OCI-LY3 (cell line): Measurements from ENCODE around the gene AOAH.

Experiments used
- H2AFZ ChIP-seq: fragments of 200-600, 300-600 bp; shearing (Covaris generic); 2 replicates; pipeline ENCODE4 v1.6.0; 2014; ENCODE audit warnings: antibody characterized with exemption, low read depth, low read length
- H3K27ac ChIP-seq: fragments of 200-600, 300-600 bp; sonication (generic); 2 replicates; pipeline ENCODE4 v1.5.1; 2014; ENCODE audit warnings: mild to moderate bottlenecking, low read length, moderate library complexity, mixed read lengths
- H3K27me3 ChIP-seq: fragments of 200-600, 300-600 bp; sonication (generic); 2 replicates; pipeline ENCODE4 v1.6.1; 2014; ENCODE audit warnings: low read depth, low read length, mixed read lengths
- H3K36me3 ChIP-seq: fragments of 200-600, 300-600 bp; sonication (generic); replicated peaks from 2 replicates; pipeline ENCODE3; 2014; ENCODE audit warnings: low read depth, low read length, mixed read lengths
- H3K4me1 ChIP-seq: fragments of 300-600, 200-600 bp; sonication (generic); 2 replicates; pipeline ENCODE4 v1.6.1; 2014; ENCODE audit warnings: low read length, mixed read lengths
- H3K4me2 ChIP-seq: fragments of 200-600, 300-600 bp; sonication (generic); 2 replicates; pipeline ENCODE4 v1.6.1; 2014; ENCODE audit warnings: low read length, mixed read lengths
- H3K4me3 ChIP-seq: fragments of 300-600, 200-600 bp; sonication (generic); 2 replicates; pipeline ENCODE4 v1.5.1; 2014; ENCODE audit warnings: antibody characterized with exemption, mild to moderate bottlenecking, low read length, moderate library complexity
- H3K79me2 ChIP-seq: fragments of 300-600, 200-600 bp; shearing (Covaris generic); 2 replicates; pipeline ENCODE4 v1.6.1; 2014; ENCODE audit warnings: mild to moderate bottlenecking, low read length, mixed read lengths
- H3K9ac ChIP-seq: fragments of 300-600, 200-600 bp; shearing (Covaris generic); 2 replicates; pipeline ENCODE4 v1.6.0; 2014; ENCODE audit warnings: mild to moderate bottlenecking, low read length, moderate library complexity
- H3K9me3 ChIP-seq: fragments of 200-600, 300-600 bp; shearing (Covaris generic); 2 replicates; pipeline ENCODE4 v1.6.1; 2014; ENCODE audit warnings: low read length, mixed read lengths; ENCODE audit not compliant: insufficient read depth
- H4K20me1 ChIP-seq: fragments of 200-600, 300-600 bp; sonication (generic); 2 replicates; pipeline ENCODE4 v1.6.1; 2016; ENCODE audit warnings: low read length, mixed read lengths; ENCODE audit not compliant: insufficient read depth
- EZH2phosphoT487 ChIP-seq: fragments of 200-600 bp; shearing (Covaris generic); IDR thresholded peaks from 2 replicates; pipeline ENCODE4 v1.6.1; 2018; ENCODE audit warnings: antibody characterized with exemption, mixed run types, low read depth
- TF ChIP-seq, protein P1 (sequence below): fragments of 200-600, 300-600 bp; sonication (generic); IDR thresholded peaks from 2 replicates; pipeline ENCODE4 v1.5.1; 2014; ENCODE audit warnings: antibody characterized with exemption, low read length, low read depth

Gene AOAH

DNA sequence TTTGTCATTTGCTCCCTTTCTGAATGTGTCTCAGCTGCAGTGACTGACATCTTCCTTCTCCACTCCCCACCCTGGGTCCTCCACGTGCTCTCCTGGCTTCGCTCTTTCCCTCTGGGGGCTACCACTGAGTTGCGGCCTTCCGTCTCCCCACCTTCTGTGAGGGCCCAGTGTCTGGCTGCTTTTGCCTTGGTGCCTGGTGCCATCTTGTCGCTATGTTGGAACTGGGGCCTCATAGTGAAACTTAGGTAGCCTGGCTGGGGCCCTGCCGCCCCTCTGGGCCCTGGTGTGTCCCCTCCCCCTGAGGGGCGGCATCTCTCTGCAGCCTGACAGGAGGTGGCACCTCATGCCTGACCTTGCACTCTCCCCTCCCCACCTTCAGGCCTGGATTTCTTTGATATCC lies 190.6 kb downstream of the AOAH start:
- no peak for TF ChIP-seq EZH2phosphoT487
- TF ChIP-seq, protein P1, sequence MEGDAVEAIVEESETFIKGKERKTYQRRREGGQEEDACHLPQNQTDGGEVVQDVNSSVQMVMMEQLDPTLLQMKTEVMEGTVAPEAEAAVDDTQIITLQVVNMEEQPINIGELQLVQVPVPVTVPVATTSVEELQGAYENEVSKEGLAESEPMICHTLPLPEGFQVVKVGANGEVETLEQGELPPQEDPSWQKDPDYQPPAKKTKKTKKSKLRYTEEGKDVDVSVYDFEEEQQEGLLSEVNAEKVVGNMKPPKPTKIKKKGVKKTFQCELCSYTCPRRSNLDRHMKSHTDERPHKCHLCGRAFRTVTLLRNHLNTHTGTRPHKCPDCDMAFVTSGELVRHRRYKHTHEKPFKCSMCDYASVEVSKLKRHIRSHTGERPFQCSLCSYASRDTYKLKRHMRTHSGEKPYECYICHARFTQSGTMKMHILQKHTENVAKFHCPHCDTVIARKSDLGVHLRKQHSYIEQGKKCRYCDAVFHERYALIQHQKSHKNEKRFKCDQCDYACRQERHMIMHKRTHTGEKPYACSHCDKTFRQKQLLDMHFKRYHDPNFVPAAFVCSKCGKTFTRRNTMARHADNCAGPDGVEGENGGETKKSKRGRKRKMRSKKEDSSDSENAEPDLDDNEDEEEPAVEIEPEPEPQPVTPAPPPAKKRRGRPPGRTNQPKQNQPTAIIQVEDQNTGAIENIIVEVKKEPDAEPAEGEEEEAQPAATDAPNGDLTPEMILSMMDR: no peak
- H3K79me2 ChIP-seq: no peaks in the 10 kb centered on the region
- H3K9ac ChIP-seq: no peak overlapping the region
- H3K4me2 ChIP-seq: no peak overlapping the region
- no peak overlapping the region for H3K4me3 ChIP-seq
- peaks cover 19% of the 10 kb centered on the region for H3K4me1 ChIP-seq
- no peaks in the 10 kb centered on the region for H3K36me3 ChIP-seq
- H3K27ac ChIP-seq: no peak overlapping the region
- H2AFZ ChIP-seq: no peak overlapping the region
- no peaks in the 10 kb centered on the region for H3K9me3 ChIP-seq
- H4K20me1 ChIP-seq: no peaks in the 10 kb centered on the region
- H3K27me3 ChIP-seq: 0 out of 2 replicates have a peak, but pooled peaks cover 2% of the 10 kb centered on the region

DNA sequence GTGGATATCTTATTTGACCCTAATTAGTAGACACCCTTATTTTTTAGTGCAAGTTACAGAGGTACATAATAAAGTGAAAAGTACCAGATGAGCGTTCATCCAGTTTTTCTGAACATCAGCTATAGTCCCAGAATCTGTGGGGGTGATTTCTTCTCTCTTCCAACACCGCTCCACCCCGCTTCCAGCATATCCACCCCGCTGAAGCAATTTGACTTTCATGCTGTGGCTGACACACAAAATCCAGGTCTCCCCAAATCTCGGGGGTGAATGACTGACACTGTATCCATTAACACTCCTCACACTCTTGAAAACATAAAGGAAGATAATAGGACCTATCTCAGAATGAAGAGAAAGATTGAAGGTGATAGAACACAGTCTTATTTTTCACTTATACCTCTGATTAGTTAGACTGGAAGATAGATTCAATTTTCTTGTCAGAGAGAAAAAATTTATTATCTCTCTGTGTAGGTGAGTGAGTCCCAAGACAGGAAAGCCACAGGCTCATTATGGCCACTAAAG lies 191.3 kb downstream of the AOAH start:
- H3K36me3 ChIP-seq: no peaks in the 10 kb centered on the region
- H3K27ac ChIP-seq: no peak overlapping the region
- no peak overlapping the region for H3K4me2 ChIP-seq
- no peak overlapping the region for H2AFZ ChIP-seq
- TF ChIP-seq EZH2phosphoT487: no peak
- TF ChIP-seq, protein P1: no peak
- no peaks in the 10 kb centered on the region for H4K20me1 ChIP-seq
- no peaks in the 10 kb centered on the region for H3K9me3 ChIP-seq
- peaks cover 21% of the 10 kb centered on the region for H3K4me1 ChIP-seq
- H3K9ac ChIP-seq: no peak overlapping the region
- no peaks in the 10 kb centered on the region for H3K79me2 ChIP-seq
- no peak overlapping the region for H3K4me3 ChIP-seq
- H3K27me3 ChIP-seq: peaks cover 6% of the 10 kb centered on the region; the same call in 1 of the 2 replicates

DNA sequence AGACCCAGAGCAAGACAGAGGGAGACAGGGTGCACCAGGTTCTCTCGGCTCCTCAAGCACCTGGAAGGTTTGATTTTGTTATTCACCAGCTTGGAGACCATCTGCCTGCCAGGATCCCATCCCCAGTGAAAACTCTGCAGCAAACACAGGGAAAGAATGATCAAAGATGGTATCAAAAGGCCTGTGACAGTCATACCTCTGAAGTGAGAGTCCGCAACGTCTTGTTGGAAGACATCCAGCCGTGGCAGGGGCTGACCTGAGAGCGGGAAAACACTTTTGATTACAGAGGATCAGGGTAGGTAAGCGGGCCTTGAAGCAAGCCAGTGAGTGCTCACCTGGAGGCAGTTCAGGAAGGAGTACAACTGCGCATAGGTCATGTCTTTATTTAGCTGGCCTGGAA lies 192.3 kb downstream of the AOAH start:
- Histone ChIP-seq H3K27ac (no peak overlapping the region), H3K79me2 (no peaks in the 10 kb centered on the region), H3K4me1 (peaks cover 32% of the 10 kb centered on the region), H3K9ac (no peak overlapping the region), H3K9me3 (no peaks in the 10 kb centered on the region), H2AFZ (no peak overlapping the region), H4K20me1 (no peaks in the 10 kb centered on the region), H3K27me3 (peaks cover 10% of the 10 kb centered on the region; the same call in 1 of the 2 replicates), H3K4me3 (no peak overlapping the region), H3K36me3 (no peaks in the 10 kb centered on the region), H3K4me2 (no peak overlapping the region)
- no peak for TF ChIP-seq EZH2phosphoT487
- TF ChIP-seq, protein P1: no peak

DNA sequence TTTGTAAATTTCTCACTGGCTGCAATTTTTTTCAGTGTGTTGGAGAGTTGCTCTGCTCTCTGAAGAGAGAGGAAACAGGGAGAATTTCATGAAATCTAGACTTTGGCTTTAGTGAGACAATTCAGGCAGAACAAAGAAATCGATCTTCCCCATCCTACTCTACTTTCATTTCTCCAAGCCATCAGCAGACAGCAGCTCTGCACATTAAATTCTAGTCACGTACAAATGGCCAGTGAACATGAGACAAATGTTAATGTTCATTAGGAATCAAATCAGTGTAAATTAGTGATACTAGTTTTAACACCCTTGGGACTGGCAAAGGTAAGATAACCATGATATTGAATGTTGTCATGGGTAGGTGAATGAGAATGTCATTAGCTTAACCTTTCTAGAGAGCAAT lies 193.8 kb downstream of the AOAH start:
- no peaks in the 10 kb centered on the region for H3K9me3 ChIP-seq
- H4K20me1 ChIP-seq: no peaks in the 10 kb centered on the region
- 0 out of 2 replicates have a peak overlapping the region, but pooled peaks have one; percentile 15 for H3K4me2 ChIP-seq
- H3K27me3 ChIP-seq: peaks cover 19% of the 10 kb centered on the region
- TF ChIP-seq EZH2phosphoT487: no peak
- TF ChIP-seq, protein P1: no peak
- peaks cover 39% of the 10 kb centered on the region for H3K4me1 ChIP-seq
- H3K79me2 ChIP-seq: no peaks in the 10 kb centered on the region
- H3K36me3 ChIP-seq: no peaks in the 10 kb centered on the region
- no peak overlapping the region for H3K27ac ChIP-seq
- no peak overlapping the region for H2AFZ ChIP-seq
- no peak overlapping the region for H3K4me3 ChIP-seq
- no peak overlapping the region for H3K9ac ChIP-seq
